ENCODE results near the gene DCAF11.
A peak's percentile ranks its signal among the peaks of the same experiment; 100 is the strongest.

The DCAF11 gene

GRCh38 chr14:24159777-24160498 is 45.4 kb downstream of the DCAF11 start:
- no peak for TF ChIP-seq CTCF (IDR thresholded peaks at IDR 0.05)

GRCh38 chr14:24160499-24160849 is 45.9 kb downstream of the DCAF11 start:
- TF ChIP-seq CTCF (IDR thresholded peaks at IDR 0.05) = no peak

- peak; percentile 97 for TF ChIP-seq CTCF (IDR thresholded peaks at IDR 0.05)
Measured at GRCh38 chr14:24160850-24161804, 46.5 kb downstream of the DCAF11 start, which contains the start of gene IRF9. TSS of gene IRF9 (plus strand) at chr14:24161265. CDS start at chr14:24162145, 880 bp downstream.

- no peak for TF ChIP-seq CTCF (IDR thresholded peaks at IDR 0.05)
Measured at GRCh38 chr14:24162093-24162492, 47.5 kb downstream of the DCAF11 start.

GRCh38 chr14:24164518-24164991 is 50.0 kb downstream of the DCAF11 start:
- TF ChIP-seq CTCF (IDR thresholded peaks at IDR 0.05) = no peak

- no peak for TF ChIP-seq CTCF (IDR thresholded peaks at IDR 0.05)
Measured at GRCh38 chr14:24165785-24166184, 51.2 kb downstream of the DCAF11 start.

- no peak for TF ChIP-seq CTCF (IDR thresholded peaks at IDR 0.05)
Measured at GRCh38 chr14:24167469-24168114, 53.0 kb downstream of the DCAF11 start.
